ENCODE data around the gene RNASET2. TPM values are rescaled to one million over a fixed set of nuclear protein-coding genes. Genes with fewer than 3 reads are reported as not detected.

RNASET2 gene
- total and polyA plus RNA-seq, 2 of the 13 experiments (the other 11 are each of a cell fraction or from before 2014, with no cell fraction given), result 44.6 to 597 TPM

GRCh38 chr6:166900956-166901607 is 55.3 kb downstream of the RNASET2 start (continued):
- TF ChIP-seq ATF1 (CRISPR knock-in tag; IDR thresholded peaks at IDR 0.05) (no peak), ZGPAT (CRISPR knock-in tag; IDR thresholded peaks at IDR 0.05) (no peak), PHF21A (CRISPR knock-in tag; IDR thresholded peaks at IDR 0.05) (no peak), STAT5B (CRISPR knock-in tag; IDR thresholded peaks at IDR 0.05) (no peak), RNF2 (conservative IDR thresholded peaks at IDR 0.05; ENCODE audit: low read depth) (no peak), WIZ (CRISPR knock-in tag; IDR thresholded peaks at IDR 0.05) (no peak), ZBTB1 (CRISPR knock-in tag; IDR thresholded peaks at IDR 0.05; ENCODE audit: borderline replicate concordance) (no peak), ZNF292 (CRISPR knock-in tag; IDR thresholded peaks at IDR 0.05; ENCODE audit: borderline replicate concordance, low read depth) (no peak)

DNA sequence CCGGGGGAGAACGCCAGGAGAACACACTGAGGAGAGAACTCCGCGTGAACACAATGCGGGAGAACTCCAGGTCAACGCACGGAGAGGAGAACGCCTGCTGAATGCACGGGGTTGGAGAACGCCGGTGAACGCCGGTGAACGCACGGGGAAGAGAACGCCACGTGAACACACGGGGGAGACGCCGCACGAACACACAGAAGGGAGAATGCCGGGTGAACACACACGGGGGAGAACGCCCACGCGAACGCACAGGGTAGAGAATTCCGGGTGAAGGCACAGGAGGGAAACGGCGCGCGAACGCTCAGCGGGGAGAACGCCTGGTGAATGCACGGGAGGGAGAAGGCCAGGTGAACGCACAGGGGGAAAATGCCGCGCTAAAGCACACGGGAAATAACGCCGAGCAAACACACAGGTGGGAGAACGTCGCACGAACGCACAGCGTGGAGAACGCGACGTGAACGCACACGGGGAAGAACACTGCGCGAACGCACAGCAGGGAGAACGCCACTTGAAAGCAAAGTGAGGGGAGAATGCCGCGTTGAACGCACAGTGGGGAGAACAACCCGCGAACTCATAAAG is 56.1 kb downstream of the RNASET2 start:
- DNase-seq (ENCODE audit: low spot score) (no peak), FAIRE-seq (no peak), ATAC-seq (no peak)
- CTCF ChIA-PET (ENCODE audit: low intra/inter-chr PET ratio, low total read pairs), result no interaction called here
- BruUV-seq (replicated peaks), result no TSS peak
- no peak overlapping the region for H3K4me3 ChIP-seq (replicated peaks in 1 of 3; ENCODE audit: insufficient read depth in 1 of 3, low read depth in 2 of 3, low read length in 3 of 3)
- intact Hi-C loops (cut with micrococcal nuclease; ENCODE audit: unreplicated experiment) (no loop called here), in situ Hi-C loops (cut with HindIII; ENCODE audit: extremely low pct_ligation_motif_present, low pct_unique_long_range_greater_than_20kb) (no loop called here)
- POLR2A ChIA-PET, result no interaction called here
- H4K20me1 ChIP-seq (ENCODE audit: insufficient read depth, low read length), result no peaks in the 10 kb centered on the region
- no peaks in the 10 kb centered on the region for H3K79me2 ChIP-seq (ENCODE audit: insufficient read depth, low read length)
- WGBS (ENCODE audit: low lambda C conversion rate), result 87% methylated on average over 61 of the region's 61 CpGs
- H2AFZ ChIP-seq (ENCODE audit: low read length), result no peak overlapping the region
- no peak overlapping the region for H3K4me2 ChIP-seq (ENCODE audit: low read depth, low read length)
- no peak overlapping the region for H3K9ac ChIP-seq (ENCODE audit: insufficient read depth, low read depth, low read length)
- no peaks in the 10 kb centered on the region for H3K36me3 ChIP-seq (replicated peaks in 1 of 2; ENCODE audit: control insufficient read depth in 1 of 2, insufficient read depth in 2 of 2, low read length in 2 of 2)
- no peaks in the 10 kb centered on the region for H3K4me1 ChIP-seq (ENCODE audit: insufficient read depth, low read length)
- no peak overlapping the region for H3K27ac ChIP-seq (ENCODE audit: extremely low read length, insufficient read depth, low read length)
- H3K27me3 ChIP-seq (ENCODE audit: control insufficient read depth in 1 of 2, insufficient read depth in 2 of 2, low read length in 2 of 2), result no peaks in the 10 kb centered on the region
- H3K9me3 ChIP-seq (ENCODE audit: low read length), result no peaks in the 10 kb centered on the region
- TF ChIP-seq NBN (conservative IDR thresholded peaks at IDR 0.05) (no peak), DNMT3B (CRISPR knock-in tag; conservative IDR thresholded peaks at IDR 0.05) (no peak), ZNF367 (CRISPR knock-in tag; IDR thresholded peaks at IDR 0.05; ENCODE audit: borderline replicate concordance) (no peak), JUN (CRISPR knock-in tag; IDR thresholded peaks at IDR 0.05) (no peak), E2F1 (CRISPR knock-in tag; IDR thresholded peaks at IDR 0.05) (no peak), NRL (CRISPR knock-in tag; IDR thresholded peaks at IDR 0.05; ENCODE audit: borderline replicate concordance) (no peak)
- TF ChIP-seq, protein P1, sequence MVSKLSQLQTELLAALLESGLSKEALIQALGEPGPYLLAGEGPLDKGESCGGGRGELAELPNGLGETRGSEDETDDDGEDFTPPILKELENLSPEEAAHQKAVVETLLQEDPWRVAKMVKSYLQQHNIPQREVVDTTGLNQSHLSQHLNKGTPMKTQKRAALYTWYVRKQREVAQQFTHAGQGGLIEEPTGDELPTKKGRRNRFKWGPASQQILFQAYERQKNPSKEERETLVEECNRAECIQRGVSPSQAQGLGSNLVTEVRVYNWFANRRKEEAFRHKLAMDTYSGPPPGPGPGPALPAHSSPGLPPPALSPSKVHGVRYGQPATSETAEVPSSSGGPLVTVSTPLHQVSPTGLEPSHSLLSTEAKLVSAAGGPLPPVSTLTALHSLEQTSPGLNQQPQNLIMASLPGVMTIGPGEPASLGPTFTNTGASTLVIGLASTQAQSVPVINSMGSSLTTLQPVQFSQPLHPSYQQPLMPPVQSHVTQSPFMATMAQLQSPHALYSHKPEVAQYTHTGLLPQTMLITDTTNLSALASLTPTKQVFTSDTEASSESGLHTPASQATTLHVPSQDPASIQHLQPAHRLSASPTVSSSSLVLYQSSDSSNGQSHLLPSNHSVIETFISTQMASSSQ (IDR thresholded peaks at IDR 0.05; ENCODE audit: low read depth), result no peak
- TF ChIP-seq, protein P1 (CRISPR knock-in tag; IDR thresholded peaks at IDR 0.05; ENCODE audit: borderline replicate concordance), result no peak

Measured in HepG2 (cell line).